Activated CD8-positive, alpha-beta memory T cell treated with anti-CD3 and anti-CD28 coated beads for 1 hour (primary cell): ENCODE results near the gene AASS.
"Not testable (repeated sequence)": the region's sequence is repeated elsewhere in the genome, so short reads cannot be mapped to it uniquely, and the experiment has no call there.

ENCODE experiments used
- DNase-seq, 2 donors: peaks; one replicate each; pipeline ENCODE4 v3.0.0-alpha.2; 2020; ENCODE audit warnings: low read depth in 1 of 2; ENCODE audit errors: extremely low read depth in 1 of 2

AASS gene

GRCh38 chr7:122143751-122144711 lies at the start of gene AASS:
Gene AASS (minus strand): TSS chr7:122144249. CDS start chr7:122133726, 10,523 bp downstream.
- peak; percentile 40 to 54 for DNase-seq

- no peak for DNase-seq
Observed at GRCh38 chr7:122188785-122189184, 44.7 kb upstream of the AASS start.

- DNase-seq: no peak
Observed at GRCh38 chr7:122183106-122183505, 39.1 kb upstream of the AASS start.

- no peak for DNase-seq
Observed at GRCh38 chr7:122182081-122182480, 38.0 kb upstream of the AASS start.

- not testable (repeated sequence) for DNase-seq
Observed at GRCh38 chr7:122172144-122172543, 28.1 kb upstream of the AASS start.

- DNase-seq: no peak
Observed at GRCh38 chr7:122166740-122167139, 22.7 kb upstream of the AASS start.

- no peak for DNase-seq
Observed at GRCh38 chr7:122166275-122166674, 22.2 kb upstream of the AASS start.

- DNase-seq: no peak
Observed at GRCh38 chr7:122161628-122162027, 17.6 kb upstream of the AASS start.

GRCh38 chr7:122155566-122155965 lies 11.5 kb upstream of the AASS start:
- no peak for DNase-seq

- no peak for DNase-seq
Observed at GRCh38 chr7:122148878-122149277, 4.8 kb upstream of the AASS start.

GRCh38 chr7:122148081-122148480 lies 4.0 kb upstream of the AASS start:
- no peak for DNase-seq

GRCh38 chr7:122145937-122146645 lies 2.0 kb upstream of the AASS start:
- DNase-seq: no peak

GRCh38 chr7:122143376-122143750 lies 686 bp downstream of the AASS start:
- no peak for DNase-seq

- DNase-seq: no peak
Observed at GRCh38 chr7:122140918-122141317, 3.1 kb downstream of the AASS start.

- DNase-seq: no peak
Observed at GRCh38 chr7:122137251-122138077, 6.6 kb downstream of the AASS start.

- DNase-seq: no peak
Observed at GRCh38 chr7:122136639-122137245, 7.3 kb downstream of the AASS start.

- DNase-seq: no peak
Observed at GRCh38 chr7:122136078-122136477, 8.0 kb downstream of the AASS start.

GRCh38 chr7:122135275-122135674 lies 8.8 kb downstream of the AASS start:
- no peak for DNase-seq

GRCh38 chr7:122134793-122135192 lies 9.3 kb downstream of the AASS start:
- not testable (repeated sequence) for DNase-seq

- DNase-seq: no peak
Observed at GRCh38 chr7:122133477-122133876, 10.6 kb downstream of the AASS start.

- DNase-seq: no peak
Observed at GRCh38 chr7:122132341-122132740, 11.7 kb downstream of the AASS start.
